ENCODE results near the gene GPR89B. TPM values are rescaled to one million over a fixed set of nuclear protein-coding genes. Genes with fewer than 3 reads are reported as not detected.
"Not testable (repeated sequence)": the region's sequence is repeated elsewhere in the genome, so short reads cannot be mapped to it uniquely, and the experiment has no call there.

Gene GPR89B
- total RNA-seq, 1 donor from 2014 or later, result 13.0 TPM

DNA sequence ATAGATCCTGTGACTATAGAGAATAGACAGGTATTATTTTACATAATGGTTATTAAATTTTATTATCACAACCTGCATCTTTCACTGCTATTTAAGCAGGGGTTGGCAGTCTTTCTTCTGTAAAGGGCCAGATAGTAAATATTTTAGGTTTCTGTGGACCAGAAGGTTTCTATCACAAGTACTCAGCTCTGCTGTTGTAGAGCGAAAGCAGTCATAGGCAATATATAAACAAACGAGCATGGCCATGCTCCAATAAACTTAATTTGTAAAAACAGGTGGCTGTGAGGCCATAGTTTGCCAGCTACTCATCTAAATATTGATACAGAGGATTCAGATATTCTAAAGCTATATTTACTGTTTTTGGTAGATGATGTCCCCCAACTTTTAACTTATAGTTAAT lies 12.2 kb downstream of the GPR89B start:
- DNase-seq (ENCODE audit: low spot score), result not testable (repeated sequence)

DNA sequence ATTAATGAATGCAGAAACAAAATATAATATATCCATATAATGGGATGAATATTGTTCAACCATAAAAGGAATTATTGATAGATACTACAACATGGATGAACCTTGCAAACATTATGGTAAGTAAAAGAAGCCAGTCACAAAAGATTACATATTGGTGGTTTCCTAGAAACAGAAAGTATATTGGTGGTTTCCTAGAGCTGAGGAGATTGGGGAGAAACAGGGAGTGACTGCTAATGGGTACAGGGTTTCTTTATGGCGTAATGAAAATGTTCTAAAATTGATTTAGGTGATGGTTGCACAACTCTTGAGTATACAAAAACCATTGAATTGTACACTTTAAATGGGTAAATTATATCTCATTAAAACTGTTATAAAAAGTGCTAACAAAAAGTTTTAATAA lies 14.3 kb downstream of the GPR89B start:
- not testable (repeated sequence) for DNase-seq (ENCODE audit: low spot score)

DNA sequence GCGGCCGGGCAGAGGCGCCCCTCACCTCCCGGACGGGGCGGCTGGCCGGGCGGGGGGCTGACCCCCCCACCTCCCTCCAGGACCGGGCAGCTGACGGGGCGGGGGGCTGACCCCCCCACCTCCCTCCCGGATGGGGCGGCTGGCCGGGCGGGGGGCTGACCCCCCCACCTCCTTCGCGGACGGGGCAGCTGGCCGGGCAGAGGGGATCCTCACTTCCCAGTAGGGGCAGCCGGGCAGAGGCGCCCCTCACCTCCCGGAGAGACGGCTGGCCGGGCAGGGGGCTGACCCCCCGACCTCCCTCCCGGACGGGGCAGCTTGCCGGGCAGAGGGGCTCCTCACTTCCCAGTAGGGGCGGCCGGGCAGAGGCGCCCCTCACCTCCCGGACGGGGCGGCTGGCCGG lies 21.3 kb downstream of the GPR89B start:
- not testable (repeated sequence) for DNase-seq (ENCODE audit: low spot score)

DNA sequence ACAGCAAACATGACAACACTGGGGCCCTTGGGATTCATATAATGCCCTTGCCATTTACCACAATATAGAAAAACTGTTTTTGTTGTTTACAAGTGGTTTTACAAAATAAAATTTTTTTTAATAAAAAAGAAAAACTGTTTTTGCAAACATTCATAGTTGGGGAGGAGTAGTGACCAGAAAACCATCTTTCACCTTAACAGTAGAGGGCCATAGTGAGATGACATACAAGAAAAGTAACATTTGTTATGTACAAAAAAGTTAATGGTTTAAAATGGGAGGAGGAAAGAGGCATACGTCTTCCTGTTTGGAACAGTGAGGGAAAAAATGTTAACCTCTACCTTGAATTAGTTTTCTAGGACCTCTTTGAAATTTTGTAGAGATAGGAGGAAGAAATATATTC lies 30.7 kb downstream of the GPR89B start:
- DNase-seq (ENCODE audit: low spot score), result not testable (repeated sequence)

DNA sequence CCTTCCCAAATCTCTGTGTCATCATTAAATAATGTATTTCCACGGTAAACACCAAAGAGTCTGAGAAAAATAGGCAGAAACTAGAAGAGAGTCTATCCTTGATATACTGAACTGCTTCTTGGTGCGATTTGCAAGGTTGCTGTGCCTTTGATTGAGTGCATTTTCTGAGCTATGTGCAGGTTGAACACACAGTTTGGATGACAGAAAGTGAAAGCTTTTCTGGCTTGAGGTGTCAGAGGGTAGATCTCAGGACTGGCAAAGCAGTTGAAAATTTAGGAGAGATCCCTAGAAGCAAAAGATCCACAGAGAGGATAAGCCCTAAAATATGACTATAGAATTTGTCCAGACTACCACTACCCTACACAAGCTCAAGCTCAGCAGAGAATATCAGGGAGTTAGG lies 31.5 kb downstream of the GPR89B start:
- not testable (repeated sequence) for DNase-seq (ENCODE audit: low spot score)

DNA sequence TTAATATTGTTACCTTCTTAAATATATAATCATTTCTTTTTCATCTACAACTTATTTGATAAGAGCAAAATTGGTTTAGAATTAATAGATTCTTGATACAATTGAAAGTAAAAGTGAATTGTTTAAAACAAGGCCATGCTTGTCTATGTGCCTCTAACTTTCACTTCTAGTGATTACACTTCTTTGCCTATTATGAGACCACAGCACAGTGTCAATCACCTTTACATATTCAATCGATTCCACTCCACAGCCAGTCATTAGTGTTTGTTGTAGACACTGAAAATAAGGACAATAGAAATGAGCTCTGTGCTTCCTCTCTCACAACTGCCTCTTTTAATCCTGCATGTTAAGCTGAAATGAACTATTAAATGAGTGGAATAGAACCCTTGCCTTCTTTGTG lies 36.4 kb downstream of the GPR89B start:
- not testable (repeated sequence) for DNase-seq (ENCODE audit: low spot score)

DNA sequence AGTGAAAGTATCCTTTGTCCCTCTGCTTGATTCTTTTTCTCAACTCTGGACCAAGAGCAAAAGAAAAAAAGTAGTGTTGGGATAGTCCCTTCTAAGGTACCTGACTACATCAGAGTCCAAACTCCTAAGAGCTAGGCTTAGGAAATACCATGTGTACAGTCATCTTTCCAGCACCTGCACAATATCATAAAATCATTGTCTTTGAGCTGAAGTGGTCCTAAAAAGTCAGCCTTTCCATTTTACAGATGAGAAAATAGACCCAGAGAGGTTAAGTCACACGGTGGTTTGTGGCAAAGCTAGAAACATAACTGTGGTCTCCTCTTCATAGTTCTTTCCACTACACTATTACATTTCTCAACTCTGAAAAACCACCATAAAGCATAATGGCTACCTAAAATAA lies 38.4 kb downstream of the GPR89B start:
- not testable (repeated sequence) for DNase-seq (ENCODE audit: low spot score)

DNA sequence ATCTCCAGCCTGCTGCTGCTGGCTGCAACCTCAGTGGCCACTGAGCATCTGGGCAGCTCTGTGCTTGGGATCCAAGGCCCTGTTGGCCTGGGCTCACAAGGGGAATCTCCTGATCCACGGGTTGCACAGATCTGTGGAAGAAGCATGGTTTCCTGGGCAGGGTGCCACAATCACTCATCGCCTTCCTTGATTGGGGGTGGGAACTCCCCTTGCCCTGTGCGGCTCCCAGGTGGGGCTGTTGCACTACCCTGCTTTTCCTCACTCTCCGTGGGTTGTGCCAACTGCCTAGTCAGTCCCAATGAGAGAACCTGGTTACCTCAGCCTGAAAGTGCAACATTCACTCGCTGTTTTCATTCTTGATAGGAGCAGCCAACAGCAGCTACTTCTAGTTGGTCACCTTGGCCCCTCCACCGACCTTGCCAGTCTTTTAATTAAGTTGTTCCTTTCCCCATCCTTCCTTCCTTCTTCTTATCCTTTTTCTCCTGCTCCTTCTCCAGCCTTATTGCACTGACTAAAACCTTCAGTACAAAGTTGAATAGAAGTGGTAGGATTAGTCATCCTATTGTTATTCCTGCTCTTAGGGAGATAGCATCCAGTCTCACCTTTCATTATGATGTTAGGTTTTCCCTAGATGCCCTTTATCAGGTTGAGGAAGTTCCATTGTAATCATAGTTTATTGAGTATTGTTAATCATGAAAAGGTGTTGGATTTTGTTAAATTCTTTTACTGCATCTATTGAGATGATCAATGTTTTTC lies 50.9 kb downstream of the GPR89B start:
- DNase-seq (ENCODE audit: low spot score), result not testable (repeated sequence)

DNA sequence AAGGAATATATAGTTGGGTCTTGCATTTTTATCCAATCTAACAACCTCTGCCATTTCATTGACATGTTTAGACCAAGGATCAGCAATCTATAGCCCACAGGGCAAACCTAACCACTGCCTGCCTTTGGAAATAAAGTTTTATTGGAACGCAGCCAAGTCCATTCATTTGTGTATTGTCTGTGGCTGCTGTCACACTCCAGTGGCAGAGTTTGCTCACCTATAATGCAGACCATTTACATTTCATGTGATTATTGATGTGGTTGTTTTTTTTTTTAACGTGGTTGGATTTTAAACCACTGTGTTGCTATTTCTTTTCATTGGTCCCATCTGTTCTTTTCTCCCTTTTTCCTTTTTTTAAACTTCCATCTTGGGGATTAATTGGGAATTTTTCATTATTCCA lies 57.2 kb downstream of the GPR89B start:
- not testable (repeated sequence) for DNase-seq (ENCODE audit: low spot score)

DNA sequence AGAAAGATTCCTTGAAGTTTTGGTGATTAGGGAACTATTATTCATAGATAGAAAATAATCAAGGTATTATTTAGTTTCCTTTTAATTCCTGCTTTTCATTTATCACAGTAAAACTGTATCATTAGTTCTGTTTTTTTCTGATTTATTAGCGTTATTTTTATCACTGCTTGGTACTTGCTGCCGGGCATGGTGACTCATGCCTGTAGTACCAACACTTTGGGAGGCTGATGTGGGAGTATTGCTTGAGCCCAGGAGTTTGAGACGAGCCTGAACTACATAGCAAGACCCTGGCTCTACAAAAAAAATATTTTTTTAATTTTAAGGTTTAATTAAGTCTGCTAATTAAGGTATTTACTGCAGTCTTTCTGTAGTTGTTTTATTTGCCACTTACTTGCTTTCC lies 59.7 kb downstream of the GPR89B start:
- not testable (repeated sequence) for DNase-seq (ENCODE audit: low spot score)

DNA sequence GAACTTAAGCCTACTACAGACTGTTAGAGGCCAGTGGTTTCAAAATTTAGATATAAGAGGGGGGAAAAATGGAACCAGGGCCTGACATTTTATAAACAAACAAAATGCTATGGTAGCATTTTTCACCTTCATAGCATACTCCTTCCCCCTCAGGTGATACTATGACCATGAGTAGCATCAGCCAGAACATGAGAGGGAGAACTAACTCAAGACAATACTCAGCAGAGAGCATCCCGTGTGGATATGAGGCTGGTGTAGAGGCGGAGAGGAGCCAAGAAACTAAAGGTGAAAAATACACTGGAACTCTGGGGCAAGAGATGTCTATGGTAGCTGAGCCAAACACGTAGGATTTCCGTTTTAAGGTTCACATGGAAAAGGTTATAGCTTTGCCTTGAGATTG lies 64.7 kb downstream of the GPR89B start:
- not testable (repeated sequence) for DNase-seq (ENCODE audit: low spot score)

DNA sequence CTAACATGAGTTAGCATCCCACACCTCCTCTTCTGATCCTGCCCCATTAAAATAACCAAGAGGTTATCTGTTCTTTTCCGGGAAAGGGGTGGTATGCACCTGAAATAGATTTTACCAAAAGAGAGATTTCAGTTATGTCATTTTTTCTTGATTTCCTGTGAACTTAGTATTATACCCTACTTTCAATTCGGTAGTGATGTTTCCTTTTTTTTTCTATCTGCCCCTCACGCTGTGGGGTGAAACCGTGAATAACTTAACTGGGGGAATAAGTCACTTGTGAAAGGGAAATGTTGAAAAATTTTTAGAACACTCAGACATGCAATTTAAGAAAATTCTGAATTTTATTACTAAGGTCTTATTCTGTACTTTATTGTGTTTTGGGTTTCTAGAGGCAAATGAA lies 65.2 kb downstream of the GPR89B start:
- not testable (repeated sequence) for DNase-seq (ENCODE audit: low spot score)

DNA sequence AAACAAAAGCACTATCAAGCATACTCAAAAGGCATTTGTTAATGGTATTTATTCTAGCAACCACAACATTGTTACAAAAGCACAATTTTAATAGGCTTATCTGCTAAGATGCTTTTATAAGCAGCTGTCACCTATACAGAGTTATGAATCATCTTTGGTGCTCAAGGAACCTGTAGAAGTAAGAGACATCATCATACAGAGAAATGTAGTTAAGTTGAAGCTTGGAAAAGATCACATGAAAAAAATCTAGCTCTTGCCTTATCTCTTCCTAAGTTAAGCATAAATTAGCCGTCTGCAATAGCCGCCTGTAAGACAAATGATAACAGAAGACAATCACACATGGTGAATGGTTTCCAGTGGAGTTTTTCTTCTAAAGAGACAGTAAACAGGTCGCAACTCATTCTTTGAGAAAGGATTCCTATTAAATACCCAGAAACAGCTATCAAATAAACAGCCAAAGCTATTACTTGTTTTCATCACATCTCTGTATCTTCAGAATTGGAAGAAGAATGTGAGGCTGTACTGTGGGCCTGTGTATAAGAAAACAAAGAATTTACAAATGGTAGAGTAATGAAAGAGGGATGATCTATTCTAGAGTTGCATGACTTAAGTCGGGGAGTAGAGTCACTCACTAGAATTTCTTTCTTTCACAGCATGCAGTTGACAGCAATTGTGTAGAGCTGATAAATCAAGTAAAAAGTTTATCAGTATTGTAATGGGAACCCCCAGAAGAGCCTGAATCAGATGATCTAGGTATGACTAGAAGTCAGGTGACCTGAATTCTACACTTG lies 65.8 kb downstream of the GPR89B start:
- DNase-seq (ENCODE audit: low spot score), result not testable (repeated sequence)

DNA sequence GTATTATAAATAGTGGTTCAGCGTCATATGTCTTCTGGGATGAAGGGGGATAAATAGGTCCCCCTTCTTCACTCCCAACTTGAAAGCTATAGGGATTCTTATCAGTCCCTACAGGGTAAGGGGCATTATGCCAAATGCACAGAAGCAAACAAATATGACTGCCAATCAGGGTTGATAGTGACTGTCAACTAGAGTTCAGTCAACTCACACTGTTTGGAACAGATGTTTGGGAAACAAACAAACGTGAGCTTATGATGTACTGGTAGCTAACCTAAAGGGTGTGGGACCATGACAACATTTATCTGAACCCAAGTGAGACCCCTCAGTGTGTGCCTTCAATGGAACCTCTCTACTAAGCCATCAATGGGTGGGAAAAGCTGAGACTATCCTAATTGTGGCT lies 67.9 kb downstream of the GPR89B start:
- not testable (repeated sequence) for DNase-seq (ENCODE audit: low spot score)

DNA sequence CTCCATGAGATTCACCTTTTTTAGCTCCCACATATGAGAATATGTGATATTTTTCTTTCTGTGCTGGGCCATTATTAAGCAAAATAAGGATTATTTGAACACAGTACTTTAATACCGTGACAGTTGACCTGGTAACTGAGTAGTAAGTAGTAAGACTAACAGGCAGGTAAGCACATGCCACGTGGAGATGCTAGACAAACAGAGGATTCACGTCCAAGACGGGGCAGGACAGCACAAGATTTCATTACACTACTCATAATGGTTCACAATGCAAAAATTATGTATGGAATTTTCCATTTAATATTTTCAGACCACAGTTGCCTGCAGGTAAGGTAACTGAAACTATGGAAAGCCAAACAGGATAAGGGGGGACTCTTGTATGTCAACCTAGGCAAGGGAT lies 79.5 kb downstream of the GPR89B start:
- not testable (repeated sequence) for DNase-seq (ENCODE audit: low spot score)

DNA sequence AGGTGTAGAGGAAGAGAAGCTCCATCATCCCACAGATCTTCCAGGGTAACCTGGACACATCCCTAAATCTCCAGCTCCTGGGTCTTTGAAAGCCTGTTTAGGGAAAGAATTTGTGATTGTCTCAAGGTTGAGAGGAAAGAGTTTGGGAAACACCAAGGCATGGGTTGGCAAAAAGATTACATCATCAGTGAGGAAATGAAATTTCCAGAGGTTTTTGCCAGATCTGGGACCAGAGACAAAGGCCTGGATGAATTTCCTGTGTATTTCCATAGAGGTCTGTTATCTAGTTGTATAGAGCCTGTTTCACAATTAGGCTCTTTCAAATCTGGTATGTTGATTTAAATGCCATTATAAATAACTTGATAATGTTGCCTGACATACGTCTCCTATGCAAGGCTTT lies 82.3 kb downstream of the GPR89B start:
- DNase-seq (ENCODE audit: low spot score), result no peak

DNA sequence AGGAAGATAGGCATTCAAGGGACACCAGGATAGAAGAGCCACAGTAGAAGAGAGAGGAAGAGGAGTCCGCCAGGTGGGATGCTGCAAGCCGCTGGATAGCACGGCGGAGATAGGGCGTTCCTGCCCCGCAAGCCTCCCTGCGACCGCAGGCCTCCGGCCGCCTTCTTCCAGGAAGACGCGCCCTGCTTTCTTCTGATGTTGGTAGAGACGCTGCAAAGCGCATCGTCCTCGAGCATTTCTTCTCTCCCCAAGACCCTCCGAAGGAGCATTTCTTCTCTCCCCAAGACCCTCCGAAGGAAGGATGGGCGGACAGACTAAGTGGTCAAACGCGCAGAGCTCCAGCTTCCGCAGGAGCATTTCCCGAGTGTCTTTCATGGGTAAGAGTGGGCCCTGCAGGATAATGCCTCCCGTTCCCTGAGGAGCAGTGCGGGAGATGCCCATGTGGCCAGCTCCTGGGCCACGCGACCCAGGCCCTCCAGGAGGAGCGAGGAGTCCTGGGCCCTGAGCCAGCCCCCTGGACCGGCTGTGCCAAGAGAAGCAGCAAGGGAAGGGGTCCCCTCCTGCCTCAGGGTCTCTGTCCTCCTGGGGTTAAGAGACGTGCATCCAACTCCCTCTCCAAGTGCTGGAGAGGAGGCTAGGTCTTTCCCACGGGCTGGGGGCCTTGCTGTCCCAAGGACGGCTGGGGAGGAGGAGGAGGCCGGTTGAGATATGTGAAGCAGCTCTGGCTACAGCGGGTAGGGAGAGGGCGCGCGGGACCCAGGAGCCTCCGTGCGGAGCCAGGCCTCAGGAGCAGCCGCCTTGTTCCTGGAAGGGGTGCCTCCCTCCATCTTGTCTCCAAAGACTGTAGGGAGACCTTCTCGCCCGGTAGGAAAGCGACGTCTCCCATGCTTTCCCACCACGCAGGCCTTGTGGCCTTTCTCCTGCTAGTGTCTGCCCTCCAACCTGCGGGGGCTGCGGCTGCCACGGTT lies 85.2 kb downstream of the GPR89B start:
- not testable (repeated sequence) for DNase-seq (ENCODE audit: low spot score)

DNA sequence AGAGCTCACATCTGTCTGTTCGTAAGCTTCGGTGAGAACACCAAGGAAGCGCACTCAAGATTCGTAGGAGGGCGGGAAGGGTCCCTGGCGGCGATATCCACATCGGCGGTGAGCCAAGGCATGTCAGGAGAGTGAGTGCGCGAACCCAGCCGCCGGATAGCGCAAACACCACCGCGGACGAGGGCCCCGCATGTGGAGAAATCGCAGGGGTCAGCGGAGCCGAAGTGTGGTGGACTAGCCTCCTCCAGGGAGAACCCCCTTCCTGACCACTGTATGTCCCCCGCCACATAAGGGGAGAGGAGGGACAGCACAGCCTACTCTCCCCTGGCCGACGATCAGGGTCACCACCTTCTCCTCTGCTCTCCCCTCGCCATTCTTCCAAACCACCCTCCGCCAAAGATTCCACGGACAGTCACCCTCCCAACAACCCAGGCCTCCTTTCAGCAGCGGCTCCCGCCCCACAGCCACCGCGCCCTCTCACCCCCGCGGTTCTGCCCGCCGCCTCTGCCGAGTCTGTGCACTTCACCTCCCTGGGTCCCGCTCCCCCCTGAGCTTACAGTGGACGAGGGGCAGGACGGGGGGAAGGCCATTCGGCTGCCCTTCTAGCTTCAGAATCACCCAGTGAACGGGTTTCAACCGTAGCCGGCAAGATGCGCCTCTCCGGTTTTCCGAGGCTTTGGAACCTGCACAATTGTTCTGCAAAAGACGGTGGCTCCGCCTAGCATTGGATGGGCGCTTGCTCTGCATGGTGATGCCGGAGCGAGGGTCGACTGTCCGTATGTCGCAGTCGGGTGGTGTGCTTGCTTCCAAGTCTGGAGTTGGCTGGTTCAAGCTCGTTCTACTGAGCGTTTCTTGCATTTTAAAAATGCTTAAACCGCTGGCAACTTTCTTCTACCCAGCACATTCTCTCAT lies 86.3 kb downstream of the GPR89B start:
- not testable (repeated sequence) for DNase-seq (ENCODE audit: low spot score)

DNA sequence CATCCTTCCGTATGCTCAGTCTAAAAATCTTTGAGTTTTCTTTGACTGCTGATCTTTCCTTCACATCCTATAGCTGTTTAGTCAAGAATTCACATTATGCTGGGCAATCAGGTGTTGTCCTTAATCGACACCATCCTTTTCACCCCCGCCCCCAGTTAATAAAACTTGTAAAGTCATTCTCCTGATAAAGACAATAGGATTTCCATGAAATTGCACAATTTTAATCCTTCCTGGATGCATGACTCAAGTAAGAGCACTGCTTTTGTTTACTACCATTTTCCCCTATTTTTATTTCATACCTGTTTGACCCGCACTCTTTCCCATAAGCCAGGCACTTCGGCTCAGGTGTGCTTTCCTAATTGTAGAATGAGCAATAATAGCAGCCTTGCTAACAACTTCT lies 96.7 kb downstream of the GPR89B start:
- not testable (repeated sequence) for DNase-seq (ENCODE audit: low spot score)

DNA sequence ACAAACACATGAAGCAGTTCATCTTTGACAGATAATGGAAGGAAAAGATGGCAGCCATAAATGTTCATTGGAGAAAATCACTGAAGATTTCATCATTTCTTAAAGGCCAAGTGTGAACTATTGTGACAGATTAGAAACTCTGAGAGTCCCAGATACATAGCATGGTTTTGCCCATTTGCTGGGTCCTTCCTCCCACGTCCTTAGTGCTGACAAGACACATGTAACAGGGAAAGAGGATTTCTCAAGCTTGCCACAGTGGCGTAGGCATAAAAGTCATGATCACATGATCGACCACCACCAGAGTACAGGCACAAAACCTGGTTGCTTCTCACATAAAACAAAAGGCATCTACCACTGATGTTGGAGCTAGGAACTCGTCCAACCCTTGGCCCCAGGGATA lies 98.8 kb downstream of the GPR89B start:
- DNase-seq (ENCODE audit: low spot score), result not testable (repeated sequence)

DNA sequence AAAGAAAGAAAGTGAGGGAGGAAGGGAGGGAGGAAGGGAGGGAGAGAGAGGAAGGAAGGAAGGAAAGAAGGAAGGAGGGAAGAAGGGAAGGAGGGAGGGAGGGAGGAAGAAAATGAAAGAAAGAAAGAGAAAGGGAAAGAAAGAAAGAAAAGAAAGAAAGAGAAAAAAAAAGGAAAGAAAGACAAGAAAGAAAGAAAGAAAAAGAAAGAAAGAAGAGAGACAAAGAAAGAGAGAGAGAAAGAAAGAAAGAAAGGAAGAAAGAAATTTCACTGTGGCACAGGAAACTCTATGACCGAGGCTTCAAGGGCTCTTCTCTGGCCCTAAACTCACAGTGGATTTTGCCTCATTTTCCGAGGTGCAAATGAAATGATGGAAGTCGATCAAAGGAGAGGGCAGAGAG lies 104.0 kb downstream of the GPR89B start:
- not testable (repeated sequence) for DNase-seq (ENCODE audit: low spot score)

All from ureter (tissue), 1 donor.